Left ventricle myocardium inferior (tissue), 1 donor: ENCODE data around the gene NCBP3. TPM values are rescaled to one million over a fixed set of nuclear protein-coding genes. Genes with fewer than 3 reads are reported as not detected.
"Not testable (repeated sequence)": the region's sequence is repeated elsewhere in the genome, so short reads cannot be mapped to it uniquely, and the experiment has no call there.

Experiments
- DNase-seq: peaks from one replicate; pipeline ENCODE4 v3.0.0-alpha.2; 2020
- H3K27ac ChIP-seq: fragments of 200-600 bp; replicated peaks from 2 replicates; pipeline ENCODE4 v1.8.0; 2021
- H3K27me3 ChIP-seq: fragments of 200-600 bp; 2 replicates; pipeline ENCODE4 v1.8.0; 2021; ENCODE audit warnings: low read depth
- H3K36me3 ChIP-seq: fragments of 200-600 bp; 2 replicates; pipeline ENCODE4 v1.8.0; 2021
- H3K4me1 ChIP-seq: fragments of 200-600 bp; 2 replicates; pipeline ENCODE4 v1.8.0; 2021
- H3K4me3 ChIP-seq: fragments of 200-600 bp; 2 replicates; pipeline ENCODE4 v1.8.0; 2021; ENCODE audit warnings: mild to moderate bottlenecking, moderate library complexity
- H3K9me3 ChIP-seq: fragments of 200-600 bp; replicated peaks from 2 replicates; pipeline ENCODE4 v1.8.0; 2021
- CTCF ChIP-seq: fragments of 200-600 bp; IDR thresholded peaks from 2 replicates; pipeline ENCODE4 v1.8.0; 2021; ENCODE audit warnings: antibody characterized with exemption, mild to moderate bottlenecking, borderline replicate concordance
- intact Hi-C: fragments of 100-400 bp; cut with micrococcal nuclease; formaldehyde crosslinking; loops from one replicate; pipeline ENCODE4 v1.11.0; 2022
- total RNA-seq: library from RNA; stranded (reverse); fragmentation: NEBNext Ultra II Directional; extraction: Animal tissue kit (Norgen Biotek cat#: 25700); gene quantifications from one replicate; pipeline ENCODE4 v1.2.1, GENCODE V29; 2021
- donor health status: DM: no; HTN: yes; CAD: no; lungs with severe emphysema.

The NCBP3 gene
- total RNA-seq, 1 donor from 2014 or later = 18.2 TPM

- Histone ChIP-seq H3K4me3 (peak overlapping the region; percentile 99), H3K27ac (peak overlapping the region; percentile 95), H3K4me1 (peaks cover 46% of the 10 kb centered on the region), H3K27me3 (no peaks in the 10 kb centered on the region), H3K9me3 (no peaks in the 10 kb centered on the region), H3K36me3 (peaks cover 29% of the 10 kb centered on the region)
- TF ChIP-seq CTCF = no peak
- DNase-seq = no peak
- intact Hi-C loops = no loop called here
Observed at GRCh38 chr17:3845291-3845620, 790 bp downstream of the NCBP3 start.

GRCh38 chr17:3844556-3844955 lies 1.5 kb downstream of the NCBP3 start:
- H3K9me3 ChIP-seq, intact Hi-C loops, DNase-seq, H3K27me3 ChIP-seq, H3K27ac ChIP-seq: not testable (repeated sequence)
- Histone ChIP-seq H3K36me3 (peaks cover 36% of the 10 kb centered on the region), H3K4me1 (peaks cover 53% of the 10 kb centered on the region), H3K4me3 (peak overlapping the region; percentile 99)

- Histone ChIP-seq H3K27ac (no peak overlapping the region), H3K36me3 (peaks cover 41% of the 10 kb centered on the region), H3K9me3 (no peaks in the 10 kb centered on the region), H3K27me3 (no peaks in the 10 kb centered on the region), H3K4me1 (peaks cover 54% of the 10 kb centered on the region), H3K4me3 (no peak overlapping the region)
- TF ChIP-seq CTCF = peak; percentile 57
- DNase-seq = no peak
- intact Hi-C loops = no loop called here
Observed at GRCh38 chr17:3843935-3844516, 2.0 kb downstream of the NCBP3 start.

GRCh38 chr17:3838206-3838605 lies 7.8 kb downstream of the NCBP3 start:
- no peaks in the 10 kb centered on the region for H3K27me3 ChIP-seq
- H3K4me3 ChIP-seq = no peak overlapping the region
- no peak overlapping the region for H3K27ac ChIP-seq
- peaks cover 65% of the 10 kb centered on the region for H3K36me3 ChIP-seq
- peaks cover 66% of the 10 kb centered on the region for H3K4me1 ChIP-seq
- no peak for DNase-seq
- no peak for TF ChIP-seq CTCF
- intact Hi-C loops = no loop called here
- no peaks in the 10 kb centered on the region for H3K9me3 ChIP-seq

DNA sequence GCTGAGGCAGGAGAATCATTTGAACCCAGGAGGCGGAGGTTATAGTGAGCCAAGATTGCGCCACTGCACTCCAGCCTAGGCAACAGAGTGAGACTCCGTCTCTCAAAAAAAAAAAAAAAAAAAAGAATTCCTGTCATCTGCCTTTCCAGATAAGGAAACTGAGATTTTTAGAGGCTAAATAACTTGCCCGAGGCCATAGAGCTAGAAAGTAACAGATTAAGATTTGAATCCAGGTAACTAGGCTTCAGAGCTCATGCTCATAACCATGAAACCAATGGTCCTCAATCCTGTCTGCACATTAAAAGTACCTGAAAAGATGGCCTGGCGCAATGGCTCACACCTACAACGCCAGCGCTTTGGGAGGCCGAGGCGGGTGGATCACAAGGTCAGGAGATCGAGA lies 9.5 kb downstream of the NCBP3 start:
- Histone ChIP-seq H3K36me3 (peaks cover 55% of the 10 kb centered on the region), H3K4me1 (peaks cover 62% of the 10 kb centered on the region), H3K27me3 (no peaks in the 10 kb centered on the region), H3K4me3 (no peak overlapping the region), H3K9me3 (no peaks in the 10 kb centered on the region), H3K27ac (no peak overlapping the region)
- intact Hi-C loops = no loop called here
- no peak for TF ChIP-seq CTCF
- DNase-seq = no peak

- intact Hi-C loops = no loop called here
- Histone ChIP-seq H3K27ac (peak overlapping the region; percentile 79), H3K4me1 (peaks cover 55% of the 10 kb centered on the region), H3K27me3 (no peaks in the 10 kb centered on the region), H3K9me3 (no peaks in the 10 kb centered on the region), H3K36me3 (peaks cover 59% of the 10 kb centered on the region), H3K4me3 (no peak overlapping the region)
- DNase-seq = no peak
- no peak for TF ChIP-seq CTCF
Observed at GRCh38 chr17:3835410-3836229, 10.4 kb downstream of the NCBP3 start.
